IPS DF 4.7 (cell line): ENCODE data around the gene TIMP1.

Experiments
- DNase-seq: peaks from one replicate; pipeline ENCODE4 v3.0.0-alpha.2; 2013; ENCODE audit warnings: low spot score; ENCODE audit errors: extremely low read depth

Gene TIMP1

DNA sequence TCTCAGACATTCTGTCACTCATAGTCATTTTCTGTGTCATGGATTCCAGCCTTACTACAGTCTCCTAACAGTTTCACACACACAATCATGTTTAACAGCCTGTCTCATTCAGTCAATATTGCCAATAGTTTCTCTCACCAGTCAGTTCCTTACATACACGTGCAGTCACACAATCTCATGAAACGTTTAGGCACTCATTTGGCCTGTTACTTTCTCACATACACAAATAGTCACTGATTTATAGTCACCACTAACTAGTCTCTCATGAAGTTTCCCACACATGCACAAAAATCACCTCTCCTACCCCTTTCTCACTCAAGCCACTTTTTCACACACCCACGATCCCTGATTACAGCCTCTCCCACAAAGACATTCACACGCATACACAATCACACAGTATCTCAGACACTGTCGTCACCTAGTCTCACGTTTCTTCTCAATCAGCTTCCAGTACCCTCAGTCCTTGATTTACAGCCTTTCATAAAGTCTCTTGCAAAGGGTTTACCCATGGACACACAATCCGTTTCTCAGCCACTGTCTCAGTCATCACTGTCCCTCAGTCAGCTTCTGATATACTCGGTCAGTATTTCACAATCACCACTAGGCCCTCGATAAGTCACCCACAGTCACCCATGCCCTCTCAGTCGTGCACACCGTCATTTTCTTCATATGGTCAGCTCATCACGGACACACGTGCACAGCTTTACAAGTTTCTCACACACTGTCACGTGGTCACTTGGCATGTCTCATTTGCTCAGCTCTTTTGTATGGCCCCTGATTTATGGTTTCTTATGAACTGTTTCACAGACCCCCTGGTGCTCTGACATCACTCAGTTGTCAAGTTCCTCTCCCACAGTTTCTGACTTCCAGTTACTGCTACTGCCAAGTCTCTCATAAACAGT, 51.7 kb downstream of the TIMP1 start:
- no peak for DNase-seq

DNA sequence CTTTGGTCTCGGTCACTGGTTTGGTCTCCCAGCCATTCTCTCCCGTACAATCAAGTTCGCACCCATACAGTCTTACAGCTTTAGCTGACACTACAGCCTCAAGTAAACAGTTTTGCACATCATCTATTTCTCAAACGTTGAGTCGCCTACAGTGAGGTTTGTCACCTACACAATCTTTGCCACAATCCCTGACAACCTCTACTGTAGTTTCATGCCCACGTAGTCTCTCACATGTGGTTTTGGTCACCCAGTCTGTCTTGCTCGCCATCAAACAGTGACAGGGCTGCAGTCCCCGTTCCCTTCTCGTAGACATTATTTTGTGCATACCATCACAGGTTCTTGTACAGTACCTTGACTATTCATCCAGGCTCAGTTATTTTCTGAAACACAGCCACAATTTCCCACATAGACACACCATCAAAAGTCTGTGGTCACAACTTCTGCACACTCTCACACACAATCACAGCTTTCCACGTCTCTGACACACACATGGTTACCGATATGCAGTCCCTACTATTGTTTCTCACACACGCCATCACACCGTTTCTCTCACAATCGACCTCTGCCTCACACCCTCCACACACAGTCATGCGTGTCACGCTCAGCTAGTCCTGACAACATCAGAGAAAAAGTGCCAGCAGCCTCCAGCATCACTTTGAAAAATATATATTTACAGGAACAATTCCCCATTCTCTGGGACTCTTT, 52.8 kb downstream of the TIMP1 start:
- no peak for DNase-seq
